GM21423 (cell line): ENCODE data around the gene SLC12A7.
"Not testable (repeated sequence)": the region's sequence is repeated elsewhere in the genome, so short reads cannot be mapped to it uniquely, and the experiment has no call there.

Source experiments
- ATAC-seq: cut with Tn5 transposase; IDR thresholded peaks from one replicate; pipeline ENCODE4 v1.9.1; 2021; ENCODE audit warnings: mild to moderate bottlenecking, moderate library complexity; ENCODE audit not compliant: unreplicated experiment

The SLC12A7 gene

GRCh38 chr5:1011741-1012312 lies 100.0 kb downstream of the SLC12A7 start:
- ATAC-seq, result no peak

- ATAC-seq, result no peak
These were observed 100.6 kb downstream of the SLC12A7 start for GRCh38 chr5:1011226-1011631.

GRCh38 chr5:1010641-1011046 lies 101.2 kb downstream of the SLC12A7 start:
- ATAC-seq, result no peak

- no peak for ATAC-seq
These were observed 101.7 kb downstream of the SLC12A7 start for GRCh38 chr5:1010181-1010510.

GRCh38 chr5:1009359-1010180 lies 102.3 kb downstream of the SLC12A7 start:
- ATAC-seq, result no peak

- ATAC-seq, result peak; percentile 44
These were observed 103.2 kb downstream of the SLC12A7 start, which contains the start of gene NKD2 for GRCh38 chr5:1008451-1009358. Gene NKD2, plus strand, starts transcription at chr5:1008802. Its CDS starts 256 bp downstream, at chr5:1009058.

- no peak for ATAC-seq
These were observed 104.0 kb downstream of the SLC12A7 start for GRCh38 chr5:1007681-1008450.

GRCh38 chr5:1007221-1007680 lies 104.6 kb downstream of the SLC12A7 start:
- no peak for ATAC-seq

GRCh38 chr5:1006656-1007071 lies 105.2 kb downstream of the SLC12A7 start:
- no peak for ATAC-seq

- no peak for ATAC-seq
These were observed 105.8 kb downstream of the SLC12A7 start for GRCh38 chr5:1005904-1006655.

- ATAC-seq, result no peak
These were observed 106.5 kb downstream of the SLC12A7 start for GRCh38 chr5:1005249-1005851.

GRCh38 chr5:1004461-1005248 lies 107.2 kb downstream of the SLC12A7 start:
- ATAC-seq, result no peak

GRCh38 chr5:1003296-1003937 lies 108.4 kb downstream of the SLC12A7 start:
- no peak for ATAC-seq

GRCh38 chr5:1002836-1003235 lies 109.0 kb downstream of the SLC12A7 start:
- no peak for ATAC-seq

- ATAC-seq, result no peak
These were observed 109.7 kb downstream of the SLC12A7 start for GRCh38 chr5:1002271-1002546.

GRCh38 chr5:1001406-1002270 lies 110.2 kb downstream of the SLC12A7 start:
- ATAC-seq, result no peak

GRCh38 chr5:1000831-1001230 lies 111.0 kb downstream of the SLC12A7 start:
- not testable (repeated sequence) for ATAC-seq
